LNCAP (cell line): ENCODE data around the gene PIGR.

Experiments
- TF ChIP-seq, protein P1 (sequence below): fragments of 450-650 bp; IDR thresholded peaks from 2 replicates; pipeline ENCODE4 v1.5.1; 2017; ENCODE audit warnings: mild to moderate bottlenecking

The PIGR gene

DNA sequence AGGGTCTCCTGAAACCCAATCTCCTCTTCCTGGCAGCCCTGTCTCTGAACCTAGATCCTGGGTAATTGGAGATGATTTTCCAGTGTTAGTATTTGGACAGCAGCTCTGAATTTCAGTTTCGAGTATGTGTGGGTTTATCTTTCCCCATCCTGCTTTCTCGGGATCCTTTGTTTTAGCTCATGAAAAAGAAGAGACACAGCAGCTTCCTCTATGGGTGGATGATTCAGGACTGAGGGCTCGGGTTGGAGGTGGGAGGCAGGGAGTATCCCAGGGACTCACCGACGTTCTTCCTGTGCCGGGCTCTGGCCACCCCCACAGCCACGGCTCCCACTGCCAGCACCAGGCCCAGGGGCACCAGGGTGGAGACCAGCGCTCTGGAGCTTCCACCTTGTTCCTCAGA, 14.1 kb downstream of the PIGR start:
- TF ChIP-seq, protein P1, sequence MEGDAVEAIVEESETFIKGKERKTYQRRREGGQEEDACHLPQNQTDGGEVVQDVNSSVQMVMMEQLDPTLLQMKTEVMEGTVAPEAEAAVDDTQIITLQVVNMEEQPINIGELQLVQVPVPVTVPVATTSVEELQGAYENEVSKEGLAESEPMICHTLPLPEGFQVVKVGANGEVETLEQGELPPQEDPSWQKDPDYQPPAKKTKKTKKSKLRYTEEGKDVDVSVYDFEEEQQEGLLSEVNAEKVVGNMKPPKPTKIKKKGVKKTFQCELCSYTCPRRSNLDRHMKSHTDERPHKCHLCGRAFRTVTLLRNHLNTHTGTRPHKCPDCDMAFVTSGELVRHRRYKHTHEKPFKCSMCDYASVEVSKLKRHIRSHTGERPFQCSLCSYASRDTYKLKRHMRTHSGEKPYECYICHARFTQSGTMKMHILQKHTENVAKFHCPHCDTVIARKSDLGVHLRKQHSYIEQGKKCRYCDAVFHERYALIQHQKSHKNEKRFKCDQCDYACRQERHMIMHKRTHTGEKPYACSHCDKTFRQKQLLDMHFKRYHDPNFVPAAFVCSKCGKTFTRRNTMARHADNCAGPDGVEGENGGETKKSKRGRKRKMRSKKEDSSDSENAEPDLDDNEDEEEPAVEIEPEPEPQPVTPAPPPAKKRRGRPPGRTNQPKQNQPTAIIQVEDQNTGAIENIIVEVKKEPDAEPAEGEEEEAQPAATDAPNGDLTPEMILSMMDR = no peak

DNA sequence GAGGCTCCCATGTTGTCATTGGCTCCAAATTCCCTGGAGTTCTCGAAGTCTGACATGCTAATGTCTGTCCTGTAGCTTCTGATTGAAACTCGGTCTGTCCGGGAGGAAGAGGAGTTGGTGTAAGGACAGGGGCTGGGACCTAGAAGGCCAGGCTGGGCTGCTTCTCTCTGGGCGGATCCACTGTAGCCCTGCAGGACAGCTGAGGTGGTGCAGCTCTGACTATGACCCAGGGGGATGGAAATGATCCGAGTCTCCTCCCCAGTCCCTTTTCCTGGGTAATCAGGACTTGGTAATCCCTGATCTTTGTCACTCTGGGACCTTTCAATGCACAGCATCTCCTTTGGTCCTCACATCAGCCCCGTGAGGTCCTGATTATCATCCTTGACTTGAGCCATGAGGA, 14.6 kb downstream of the PIGR start:
- TF ChIP-seq, protein P1 = no peak

DNA sequence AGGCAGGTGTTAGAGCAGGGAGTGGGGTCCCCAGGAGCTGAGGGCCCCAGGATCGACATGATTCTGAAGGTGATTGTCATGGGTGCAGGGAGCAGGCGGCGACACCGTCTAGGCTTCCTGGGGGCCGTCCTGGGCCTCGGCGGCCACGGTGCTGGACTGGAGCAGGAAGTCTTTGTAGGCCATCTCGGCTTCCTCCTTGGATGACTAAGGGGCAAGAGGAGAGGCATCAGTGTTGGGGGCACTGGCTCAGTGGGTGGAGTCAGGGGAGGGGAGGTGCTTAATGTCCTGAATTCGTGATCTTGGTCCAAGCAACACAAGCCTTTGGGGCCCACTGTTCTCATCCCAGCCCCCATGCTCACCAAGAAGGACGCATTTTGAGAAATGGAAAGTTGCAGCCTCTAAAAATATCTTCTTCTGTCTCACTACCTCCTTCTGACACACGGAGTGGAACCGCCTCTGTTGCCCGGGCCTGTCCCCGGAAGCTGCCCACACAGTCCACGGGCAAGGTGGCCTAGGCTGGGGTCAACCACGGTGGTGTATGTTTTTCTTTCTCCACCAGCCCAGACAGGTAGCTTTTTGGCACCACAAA, 16.0 kb downstream of the PIGR start:
- TF ChIP-seq, protein P1 = no peak

DNA sequence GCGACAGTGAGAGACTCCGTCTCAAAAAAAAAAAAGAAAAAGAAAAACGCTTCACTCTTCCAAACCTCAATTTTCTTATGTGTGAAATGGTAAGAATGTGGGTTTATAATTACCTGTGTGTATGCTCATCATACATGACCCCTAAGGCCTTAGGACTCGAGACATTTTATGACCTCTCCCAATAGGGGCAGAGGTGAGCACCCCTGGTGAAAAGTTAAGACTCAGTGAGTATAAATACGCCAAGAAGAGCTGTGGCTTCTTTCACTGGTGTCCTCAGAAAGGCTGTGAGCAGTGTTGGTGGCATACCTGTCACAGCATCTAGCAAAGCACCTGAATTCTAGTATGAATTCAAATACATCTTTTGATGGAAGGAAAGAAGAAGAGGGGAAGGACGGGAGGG, 16.7 kb downstream of the PIGR start:
- TF ChIP-seq, protein P1 = no peak

DNA sequence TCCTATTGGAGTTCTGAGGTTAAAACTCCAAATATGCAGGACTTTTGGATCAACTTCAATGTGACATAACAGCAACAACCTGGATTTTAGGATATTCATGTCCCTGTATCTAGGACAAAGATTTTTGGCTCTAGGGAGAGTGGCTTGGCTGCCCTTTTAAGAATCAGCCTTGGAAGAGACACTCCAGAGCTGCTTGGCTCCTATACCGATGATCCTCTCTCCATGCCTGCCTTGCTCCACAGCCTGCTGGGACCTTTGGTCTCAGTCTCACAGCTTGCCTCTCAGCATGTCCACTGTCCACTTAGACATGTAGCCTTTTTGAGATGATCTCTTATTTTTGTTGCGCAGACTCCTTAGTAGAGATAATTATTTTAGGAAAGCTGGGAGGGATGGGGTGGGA, 20.0 kb downstream of the PIGR start:
- TF ChIP-seq, protein P1 = no peak

DNA sequence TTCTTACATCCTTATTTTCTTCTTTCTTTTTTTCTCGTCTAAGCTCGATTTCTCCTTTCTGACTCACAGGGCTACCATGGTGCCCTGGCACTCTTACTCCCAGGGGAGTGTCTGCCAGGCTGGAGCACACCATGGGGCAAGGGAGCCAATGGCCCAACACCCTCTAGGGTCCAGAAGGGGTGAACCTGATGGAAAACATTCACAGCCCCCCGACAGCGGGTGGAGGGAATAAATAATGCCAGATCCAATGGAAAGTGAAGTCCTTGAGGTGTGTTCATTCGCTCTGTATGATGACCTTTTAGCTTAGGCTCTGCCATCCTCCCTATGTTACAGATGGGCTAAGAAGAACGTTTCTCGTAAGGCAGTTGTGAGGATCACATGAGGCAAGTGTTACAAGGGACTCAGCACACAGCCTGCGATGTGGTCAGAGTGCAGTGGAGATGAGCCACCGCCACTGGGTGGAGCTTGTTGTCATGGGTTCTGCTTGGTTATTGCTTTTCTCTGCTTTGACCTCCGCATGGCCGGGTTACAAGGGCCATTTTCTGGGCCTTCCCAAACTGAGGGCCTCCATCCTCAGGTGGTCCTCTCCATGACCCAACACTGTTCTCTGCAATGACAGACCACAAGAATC, 21.0 kb downstream of the PIGR start:
- TF ChIP-seq, protein P1 = no peak

DNA sequence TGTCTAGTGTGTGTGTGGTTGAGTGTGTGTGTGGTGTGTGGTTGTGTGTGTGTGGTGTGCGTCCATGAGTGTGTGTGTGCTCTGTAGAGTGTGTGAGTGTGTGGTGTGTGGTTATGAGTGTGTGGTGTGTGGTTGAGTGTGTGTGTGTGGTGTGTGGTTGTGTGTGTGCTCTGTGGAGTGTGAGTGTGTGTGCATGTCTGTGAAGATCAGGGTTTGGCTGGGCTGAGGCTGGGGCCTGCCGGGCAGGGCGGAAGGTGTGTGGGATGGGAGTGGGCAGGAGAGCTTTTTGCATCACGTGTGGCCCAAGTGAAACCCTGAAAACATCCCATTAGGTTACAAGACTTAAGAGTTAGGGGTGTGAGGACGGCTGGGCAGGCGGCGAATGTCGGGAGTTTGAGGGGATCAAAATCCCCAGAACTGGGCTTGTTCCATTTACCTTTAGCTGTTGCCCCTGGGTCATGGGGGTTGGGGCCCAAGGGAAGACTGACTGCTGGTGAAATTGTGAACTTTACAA, 21.6 kb downstream of the PIGR start:
- TF ChIP-seq, protein P1 = no peak
